Ovary (tissue), 9 donors: ENCODE data around the gene LIX1. TPM values are rescaled to one million over a fixed set of nuclear protein-coding genes. Genes with fewer than 3 reads are reported as not detected.
"Not testable (repeated sequence)": the region's sequence is repeated elsewhere in the genome, so short reads cannot be mapped to it uniquely, and the experiment has no call there.

Experiments used
- DNase-seq, 5 donors: peaks; one replicate each; pipeline ENCODE4 v3.0.0-alpha.2; 2019 to 2020
- H3K27ac ChIP-seq, 2 donors: fragments of 200-600 bp; one replicate each; pipeline versions ENCODE4 v1.5.1 to v1.8.0; 2019 to 2022
- H3K27me3 ChIP-seq: fragments of 200-600 bp; one replicate; pipeline ENCODE4 v1.8.0; 2022
- H3K36me3 ChIP-seq: fragments of 200-600 bp; sonication (generic); one replicate; pipeline ENCODE4 v1.5.1; 2019
- H3K4me1 ChIP-seq: one replicate; pipeline ENCODE4 v1.8.1; 2013; ENCODE audit warnings: mild to moderate bottlenecking, moderate library complexity; ENCODE audit not compliant: insufficient read depth
- H3K4me3 ChIP-seq: fragments of 200-600 bp; sonication (generic); one replicate; pipeline ENCODE4 v1.5.1; 2017
- H3K9me3 ChIP-seq, 2 donors: fragments of 200-600 bp in 1 of 2; sonication (generic) in 1 of 2; one replicate each; pipeline versions ENCODE4 v1.5.1 to v1.8.1; 2013 to 2019; ENCODE audit warnings: mild to moderate bottlenecking in 1 of 2, moderate library complexity in 1 of 2
- EP300 ChIP-seq: sonication (generic); formaldehyde crosslinking; IDR thresholded peaks from one replicate; pipeline ENCODE4 v1.6.1; 2017; ENCODE audit warnings: antibody characterized with exemption
- POLR2A ChIP-seq: fragments of 450-650 bp; IDR thresholded peaks from one replicate; pipeline ENCODE4 v1.6.1; 2017; ENCODE audit warnings: antibody characterized with exemption, mild to moderate bottlenecking, moderate library complexity
- WGBS, 3 donors: extraction: QIAGEN DNeasy Blood & Tissue Kit in 1 of 3; methylation state at CpG; one replicate each; pipeline versions ENCODE4 v1.1.5 to v1.1.7; 2013 to 2017; 5-methylcytosine and 5-hydroxymethylcytosine counted together
- intact Hi-C, 4 donors: fragments of 100-400 bp; cut with DNase I; formaldehyde crosslinking; loops; one replicate each; pipeline versions ENCODE4 v1.11.0 to v1.15.1; 2022 to 2023
- polyA plus RNA-seq, 2 donors: library from polyadenylated mRNA; stranded (reverse); fragments of 200-250 nt in 1 of 2; fragments of 350-450 nt in 1 of 2; fragmentation: Illumina TruSeq in 1 of 2; extraction: RNeasy Lipid Tissue Mini Kit (QIAGEN cat#74804) in 1 of 2; gene quantifications; one replicate each; pipeline ENCODE4 v1.2.3, GENCODE V29; 2013 to 2014
- total RNA-seq, 7 donors: library from RNA; depleted of rRNA in 2 of 7; stranded (reverse); fragments of >200 nt in 2 of 7; fragmentation: NEBNext Ultra II Directional in 3 of 7; extraction: Animal tissue kit (Norgen Biotek cat#: 25700) in 3 of 7; gene quantifications; one replicate each; pipeline versions ENCODE4 v1.1.0 to v1.2.4, GENCODE V29; 2016 to 2023
- TF ChIP-seq, protein P1 (sequence below), 3 donors: fragments of 450-650 bp in 2 of 3; fragments of 200-600 bp in 1 of 3; IDR thresholded peaks; one replicate each; pipeline versions ENCODE4 v1.5.1 to v1.8.0; 2016 to 2022; ENCODE audit warnings: antibody characterized with exemption in 3 of 3, mild to moderate bottlenecking in 1 of 3
- donor health status: DM: no; HTN: no; CAD: no; lungs with moderate emphysema.
- donor health status: DM: no; HTN: no; CAD: no.
- donor health status: Bipolar disorder and iron deficiency.
- donor health status: DM: yes; HTN: yes; CAD: no.
- donor health status: DM: no; HTN: no; CAD: no.
- donor health status: DM: yes; HTN: yes; CAD: no.

Gene LIX1
- total and polyA plus RNA-seq, 9 donors: 0.12 to 0.20 TPM; not detected in 7

DNA sequence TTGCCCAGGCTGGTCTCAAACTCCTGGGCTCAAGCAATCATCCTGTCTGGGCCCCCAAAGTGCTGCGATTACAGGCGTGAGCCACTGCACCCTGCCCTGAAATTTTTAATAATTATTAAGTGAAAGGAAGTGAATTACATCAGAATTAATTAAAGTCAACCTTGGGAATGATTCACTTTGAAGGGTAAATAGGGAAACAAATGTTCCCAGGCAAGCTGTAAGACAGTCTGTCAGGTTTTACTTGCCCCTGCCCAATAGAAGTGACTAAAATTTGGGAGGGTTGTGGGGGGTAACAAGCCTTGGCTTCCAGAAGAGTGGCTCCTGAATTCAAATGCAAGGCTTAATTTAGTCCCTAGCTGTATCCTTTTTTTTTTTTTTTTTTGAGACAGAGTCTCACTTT lies 1.3 kb upstream of the LIX1 start:
- Histone ChIP-seq H3K36me3 (no peaks in the 10 kb centered on the region), H3K27me3 (no peaks in the 10 kb centered on the region), H3K4me3 (no peak overlapping the region), H3K4me1 (no peaks in the 10 kb centered on the region), H3K27ac (no peak overlapping the region), H3K9me3 (no peaks in the 10 kb centered on the region)
- intact Hi-C loops: no loop called here
- DNase-seq: no peak
- TF ChIP-seq, protein P1, sequence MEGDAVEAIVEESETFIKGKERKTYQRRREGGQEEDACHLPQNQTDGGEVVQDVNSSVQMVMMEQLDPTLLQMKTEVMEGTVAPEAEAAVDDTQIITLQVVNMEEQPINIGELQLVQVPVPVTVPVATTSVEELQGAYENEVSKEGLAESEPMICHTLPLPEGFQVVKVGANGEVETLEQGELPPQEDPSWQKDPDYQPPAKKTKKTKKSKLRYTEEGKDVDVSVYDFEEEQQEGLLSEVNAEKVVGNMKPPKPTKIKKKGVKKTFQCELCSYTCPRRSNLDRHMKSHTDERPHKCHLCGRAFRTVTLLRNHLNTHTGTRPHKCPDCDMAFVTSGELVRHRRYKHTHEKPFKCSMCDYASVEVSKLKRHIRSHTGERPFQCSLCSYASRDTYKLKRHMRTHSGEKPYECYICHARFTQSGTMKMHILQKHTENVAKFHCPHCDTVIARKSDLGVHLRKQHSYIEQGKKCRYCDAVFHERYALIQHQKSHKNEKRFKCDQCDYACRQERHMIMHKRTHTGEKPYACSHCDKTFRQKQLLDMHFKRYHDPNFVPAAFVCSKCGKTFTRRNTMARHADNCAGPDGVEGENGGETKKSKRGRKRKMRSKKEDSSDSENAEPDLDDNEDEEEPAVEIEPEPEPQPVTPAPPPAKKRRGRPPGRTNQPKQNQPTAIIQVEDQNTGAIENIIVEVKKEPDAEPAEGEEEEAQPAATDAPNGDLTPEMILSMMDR (IDR thresholded peaks at IDR 0.05): no peak
- no peak for TF ChIP-seq POLR2A
- no peak for TF ChIP-seq EP300
- 91 to 95% (median 92%) methylated on average over 2 of the region's 2 CpGs for WGBS, 3 donors

DNA sequence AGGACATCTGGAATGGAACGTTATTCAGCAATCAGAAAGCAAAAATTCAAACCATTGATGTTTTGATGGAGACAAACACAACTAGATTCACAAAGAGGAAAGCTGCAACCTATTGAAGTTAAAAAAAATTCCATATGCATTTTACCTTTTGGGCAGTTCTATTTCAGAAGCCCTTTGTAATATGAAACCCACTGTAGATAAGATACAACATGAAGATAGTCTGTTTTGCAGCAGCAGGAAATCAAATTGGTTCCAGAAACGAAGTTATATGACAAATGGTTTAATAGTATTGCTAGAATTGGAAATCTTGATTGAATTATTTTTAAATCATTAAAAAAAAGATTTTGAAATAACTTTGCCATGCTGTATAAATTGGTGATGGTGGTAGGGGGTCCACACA lies 872 bp downstream of the LIX1 start:
- Histone ChIP-seq H3K36me3 (no peaks in the 10 kb centered on the region), H3K4me3 (no peak overlapping the region), H3K27me3 (no peaks in the 10 kb centered on the region), H3K27ac (no peak overlapping the region), H3K9me3 (no peaks in the 10 kb centered on the region), H3K4me1 (no peaks in the 10 kb centered on the region)
- TF ChIP-seq EP300: no peak
- TF ChIP-seq POLR2A: no peak
- TF ChIP-seq, protein P1 (IDR thresholded peaks at IDR 0.05): no peak
- intact Hi-C loops: no loop called here
- no peak for DNase-seq
- WGBS, 3 donors: 54 to 70% (median 69%) methylated on average over 2 of the region's 2 CpGs

- H3K4me1 ChIP-seq: no peaks in the 10 kb centered on the region
- no peaks in the 10 kb centered on the region for H3K36me3 ChIP-seq
- H3K9me3 ChIP-seq: no peaks in the 10 kb centered on the region
- whole genome bisulfite sequencing, 3 donors: 42 to 57% (median 47%) methylated on average over 4 of the region's 4 CpGs
- TF ChIP-seq POLR2A: no peak
- TF ChIP-seq EP300: no peak
- TF ChIP-seq, protein P1 (IDR thresholded peaks at IDR 0.05): no peak
- no peak for DNase-seq
- intact Hi-C loops: no loop called here
- H3K4me3 ChIP-seq: no peak overlapping the region
- no peak overlapping the region for H3K27ac ChIP-seq
- no peaks in the 10 kb centered on the region for H3K27me3 ChIP-seq
These were observed 1.4 kb downstream of the LIX1 start for GRCh38 chr5:97141031-97141430.

- DNase-seq, H3K36me3 ChIP-seq, H3K27ac ChIP-seq, H3K9me3 ChIP-seq, intact Hi-C loops, H3K4me1 ChIP-seq, H3K27me3 ChIP-seq, H3K4me3 ChIP-seq: not testable (repeated sequence)
- 52 to 56% (median 53%) methylated on average over 1 of the region's 1 CpG for WGBS, 3 donors
These were observed 2.2 kb downstream of the LIX1 start for GRCh38 chr5:97140250-97140649.

DNA sequence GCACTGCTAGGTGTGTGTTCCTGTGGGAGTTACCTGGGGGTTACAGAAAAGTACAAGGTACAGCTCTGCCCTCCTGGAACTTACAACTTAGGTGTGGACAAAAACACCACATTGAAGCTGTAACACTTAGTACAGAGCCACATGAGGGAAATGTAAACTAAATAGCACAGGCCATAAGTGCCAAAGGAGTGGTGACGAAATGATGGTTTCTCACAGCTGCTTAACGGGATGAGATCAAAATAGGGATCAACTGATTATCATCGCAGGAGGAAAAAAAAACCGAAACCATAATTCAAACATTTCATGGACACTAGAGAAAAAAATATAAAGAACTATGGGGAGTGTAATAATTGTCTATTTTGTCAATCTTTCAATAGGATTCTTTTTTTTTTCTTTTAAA lies 5.9 kb downstream of the LIX1 start:
- TF ChIP-seq, protein P1 (IDR thresholded peaks at IDR 0.05): no peak
- TF ChIP-seq EP300: no peak
- TF ChIP-seq POLR2A: no peak

More for the DNA sequence above, 5.9 kb downstream of the LIX1 start:
- 82 to 91% (median 82%) methylated on average over 4 of the region's 4 CpGs for WGBS, 3 donors
- intact Hi-C loops: no loop called here
- Histone ChIP-seq H3K9me3 (no peaks in the 10 kb centered on the region), H3K36me3 (no peaks in the 10 kb centered on the region), H3K4me1 (no peaks in the 10 kb centered on the region), H3K27ac (no peak overlapping the region), H3K4me3 (no peak overlapping the region), H3K27me3 (no peaks in the 10 kb centered on the region)
- no peak for DNase-seq
